Esophagus muscularis mucosa (tissue), 3 donors: ENCODE results near the gene PIP5K1B.

Experiments used
- CTCF ChIP-seq, 3 experiments: fragments of 200-600 bp in 2 of 3; fragments of 450-650 bp in 1 of 3; sonication (generic) in 2 of 3; IDR thresholded peaks; one replicate each; pipeline ENCODE4 v1.5.1; 2017 to 2019; ENCODE audit warnings: antibody characterized with exemption in 3 of 3, mild to moderate bottlenecking in 2 of 3, moderate library complexity in 1 of 3
- POLR2AphosphoS5 ChIP-seq, 2 donors: sonication (generic); formaldehyde crosslinking; IDR thresholded peaks; one replicate each; pipeline ENCODE4 v1.6.1; 2017; ENCODE audit warnings: antibody characterized with exemption in 2 of 2

- no peak for TF ChIP-seq CTCF (IDR thresholded peaks at IDR 0.05)
- TF ChIP-seq POLR2AphosphoS5 (IDR thresholded peaks at IDR 0.05): no peak
Observed at GRCh38 chr9:68805890-68806517, 101.0 kb downstream of the PIP5K1B start.
